Embryonic facial prominence (tissue), 1 donor: ENCODE data around the gene EPHX1.
"Not testable (repeated sequence)": the region's sequence is repeated elsewhere in the genome, so short reads cannot be mapped to it uniquely, and the experiment has no call there.

Source experiments
- DNase-seq: peaks from one replicate; pipeline ENCODE4 v3.0.0-alpha.2; 2016; ENCODE audit errors: extremely low spot score

EPHX1 gene

GRCh38 chr1:225777583-225778336 is 32.2 kb upstream of the EPHX1 start, which contains the start of gene SRP9:
Gene SRP9 (plus strand): TSS chr1:225777826. CDS start chr1:225777941, 115 bp downstream.
- DNase-seq: peak; percentile 95

GRCh38 chr1:225778337-225778669 is 31.6 kb upstream of the EPHX1 start:
- no peak for DNase-seq

- DNase-seq: not testable (repeated sequence)
These were observed 30.8 kb upstream of the EPHX1 start for GRCh38 chr1:225779165-225779564.

- no peak for DNase-seq
These were observed 29.8 kb upstream of the EPHX1 start for GRCh38 chr1:225780134-225780533.

GRCh38 chr1:225780630-225781029 is 29.3 kb upstream of the EPHX1 start:
- no peak for DNase-seq

- not testable (repeated sequence) for DNase-seq
These were observed 20.8 kb upstream of the EPHX1 start for GRCh38 chr1:225789142-225789541.

- DNase-seq: no peak
These were observed 15.0 kb upstream of the EPHX1 start for GRCh38 chr1:225794954-225795353.

GRCh38 chr1:225796097-225796496 is 13.8 kb upstream of the EPHX1 start:
- DNase-seq: not testable (repeated sequence)

GRCh38 chr1:225801146-225801545 is 8.8 kb upstream of the EPHX1 start:
- DNase-seq: not testable (repeated sequence)

GRCh38 chr1:225806249-225806648 is 3.7 kb upstream of the EPHX1 start:
- no peak for DNase-seq

- DNase-seq: not testable (repeated sequence)
These were observed 3.2 kb upstream of the EPHX1 start for GRCh38 chr1:225806736-225807135.

- DNase-seq: no peak
These were observed 1.8 kb upstream of the EPHX1 start for GRCh38 chr1:225808136-225808535.

GRCh38 chr1:225810579-225811538 is 935 bp downstream of the EPHX1 start:
- not testable (repeated sequence) for DNase-seq

GRCh38 chr1:225811622-225812487 is 1.9 kb downstream of the EPHX1 start:
- DNase-seq: no peak

GRCh38 chr1:225812488-225813213 is 2.7 kb downstream of the EPHX1 start:
- DNase-seq: no peak

- DNase-seq: no peak
These were observed 3.5 kb downstream of the EPHX1 start for GRCh38 chr1:225813214-225813964.

GRCh38 chr1:225814381-225814780 is 4.5 kb downstream of the EPHX1 start:
- no peak for DNase-seq

GRCh38 chr1:225815090-225815489 is 5.2 kb downstream of the EPHX1 start:
- DNase-seq: not testable (repeated sequence)

GRCh38 chr1:225815526-225816178 is 5.7 kb downstream of the EPHX1 start:
- DNase-seq: no peak
